ENCODE results near the gene CALM1. TPM values are rescaled to one million over a fixed set of nuclear protein-coding genes. Genes with fewer than 3 reads are reported as not detected.

CALM1 gene
- total RNA-seq, 2 experiments from 2014 or later: 960 to 975 TPM

- H3K9me3 Mint-ChIP-seq: no peaks in the 10 kb centered on the region
- peak overlapping the region; percentile 100 for H3K4me3 Mint-ChIP-seq
- H3K27ac ChIP-seq (ENCODE audit: low read depth in 1 of 2, low read length in 2 of 2): no peak overlapping the region
- peaks cover 64% of the 10 kb centered on the region for H3K36me3 ChIP-seq (ENCODE audit: insufficient read depth, low read length)
- no peaks in the 10 kb centered on the region for H3K27me3 ChIP-seq (ENCODE audit: control insufficient read depth in 1 of 2, insufficient read depth in 2 of 2, low read length in 2 of 2)
- H3K27ac Mint-ChIP-seq: peak overlapping the region; percentile 100
- DNase-seq (no peak), ATAC-seq (ENCODE audit: poor library complexity) (no peak)
- H3K9me3 ChIP-seq (ENCODE audit: control insufficient read depth in 1 of 2, insufficient read depth in 1 of 2, low read length in 2 of 2): no peaks in the 10 kb centered on the region
- peaks cover 90% of the 10 kb centered on the region for H3K36me3 Mint-ChIP-seq (ENCODE audit: low read depth)
- H3K4me1 ChIP-seq (ENCODE audit: insufficient read depth, low read length): peaks cover 52% of the 10 kb centered on the region
- ChIA-PET POLR2A (interaction anchor here (1.4 to 11.9 kb wide), 3 partner anchors 8 to 18 kb away, joined by 3 to 340 read pairs (median 29); no protein-coding TSS in a partner anchor), CTCF (interaction anchor here (0.7 to 4.8 kb wide), 3 partner anchors 19 to 358 kb away, joined by 3 to 66 read pairs (median 32); no protein-coding TSS in a partner anchor)
- peaks cover 84% of the 10 kb centered on the region for H3K4me1 Mint-ChIP-seq (ENCODE audit: low read depth)
- H3K4me3 ChIP-seq (ENCODE audit: low read length): no peak overlapping the region
- H3K27me3 Mint-ChIP-seq: peaks cover 9% of the 10 kb centered on the region
- intact Hi-C loops (cut with DNase I, micrococcal nuclease): loop anchor here in 1 of 2 experiments (5.0 kb wide), 1 partner anchor 34 kb away; no protein-coding TSS in a partner anchor
- TF ChIP-seq CTCF (IDR thresholded peaks at IDR 0.05): no peak
These were observed 4.2 kb downstream of the CALM1 start for GRCh38 chr14:90400904-90401561.

DNA sequence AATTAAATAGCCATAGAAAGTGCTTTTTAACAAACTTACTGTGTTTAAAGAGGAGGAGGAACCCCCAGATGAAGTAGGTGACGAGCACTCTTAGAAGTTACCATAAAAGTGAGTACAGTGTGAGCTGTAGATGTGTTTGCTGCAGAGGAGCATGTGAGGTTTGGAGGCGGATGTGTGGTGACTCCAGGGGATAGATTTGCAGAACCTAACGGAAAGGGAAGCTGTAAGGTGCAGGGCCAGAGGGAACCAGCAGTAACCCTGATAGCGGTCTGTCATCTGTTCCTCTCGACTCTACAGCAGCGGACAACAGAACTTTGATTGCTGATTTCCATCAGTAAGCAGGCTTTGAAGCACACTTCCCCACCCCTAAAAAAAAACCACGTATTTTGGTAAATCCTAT is 5.2 kb downstream of the CALM1 start:
- Mint-ChIP-seq H3K36me3 (ENCODE audit: low read depth) (peaks cover 92% of the 10 kb centered on the region), H3K4me3 (peak overlapping the region; percentile 72), H3K27ac (peak overlapping the region; percentile 100), H3K27me3 (peaks cover 7% of the 10 kb centered on the region), H3K9me3 (no peaks in the 10 kb centered on the region), H3K4me1 (ENCODE audit: low read depth) (peaks cover 85% of the 10 kb centered on the region)
- peaks cover 74% of the 10 kb centered on the region for H3K36me3 ChIP-seq (ENCODE audit: insufficient read depth, low read length)
- H3K27ac ChIP-seq (ENCODE audit: low read depth in 1 of 2, low read length in 2 of 2): no peak overlapping the region
- TF ChIP-seq CTCF (IDR thresholded peaks at IDR 0.05): no peak
- ChIA-PET CTCF (interaction anchor here (4.8 kb wide), 1 partner anchor 33 kb away, joined by 32 read pairs; no protein-coding TSS in a partner anchor), POLR2A (interaction anchor here (11.9 kb wide), 1 partner anchor 19 kb away, joined by 340 read pairs; no protein-coding TSS in a partner anchor)
- no peak overlapping the region for H3K4me3 ChIP-seq (ENCODE audit: low read length)
- ATAC-seq (ENCODE audit: poor library complexity) (no peak), DNase-seq (peak in 1 of 14 experiments; percentile 31)
- H3K4me1 ChIP-seq (ENCODE audit: insufficient read depth, low read length): peaks cover 49% of the 10 kb centered on the region
- no peaks in the 10 kb centered on the region for H3K27me3 ChIP-seq (ENCODE audit: control insufficient read depth in 1 of 2, insufficient read depth in 2 of 2, low read length in 2 of 2)
- no peaks in the 10 kb centered on the region for H3K9me3 ChIP-seq (ENCODE audit: control insufficient read depth in 1 of 2, insufficient read depth in 1 of 2, low read length in 2 of 2)
- intact Hi-C loops (cut with DNase I, micrococcal nuclease): loop anchor here in 1 of 2 experiments (5.0 kb wide), 1 partner anchor 35 kb away; no protein-coding TSS in a partner anchor

DNA sequence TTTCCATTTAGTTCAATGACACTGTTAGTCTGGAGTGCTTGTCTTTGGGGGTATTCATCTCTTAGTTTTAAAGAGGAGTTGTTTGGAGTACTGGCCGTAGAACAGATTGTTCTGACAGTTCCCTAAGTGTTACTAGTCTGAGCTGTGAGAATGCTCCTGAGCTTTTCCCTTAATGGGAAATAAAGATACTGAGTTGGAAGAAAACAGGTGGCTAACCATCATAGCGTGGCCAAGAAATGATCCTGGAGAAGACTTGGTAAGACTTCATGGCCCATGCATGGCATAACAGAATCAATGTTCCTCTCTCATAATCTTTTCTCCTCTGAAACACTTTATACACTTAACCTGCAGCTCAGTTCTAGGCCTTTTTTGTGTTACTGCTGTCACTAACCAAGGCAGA is 6.2 kb downstream of the CALM1 start:
- Mint-ChIP-seq H3K27me3 (peaks cover 4% of the 10 kb centered on the region), H3K4me1 (ENCODE audit: low read depth) (peaks cover 87% of the 10 kb centered on the region), H3K9me3 (no peaks in the 10 kb centered on the region), H3K36me3 (ENCODE audit: low read depth) (peaks cover 97% of the 10 kb centered on the region), H3K27ac (peak overlapping the region; percentile 100), H3K4me3 (peak overlapping the region; percentile 12)
- H3K27ac ChIP-seq (ENCODE audit: low read depth in 1 of 2, low read length in 2 of 2): no peak overlapping the region
- no peaks in the 10 kb centered on the region for H3K9me3 ChIP-seq (ENCODE audit: control insufficient read depth in 1 of 2, insufficient read depth in 1 of 2, low read length in 2 of 2)
- H3K36me3 ChIP-seq (ENCODE audit: insufficient read depth, low read length): peaks cover 78% of the 10 kb centered on the region
- TF ChIP-seq CTCF (IDR thresholded peaks at IDR 0.05): no peak
- intact Hi-C loops (cut with DNase I, micrococcal nuclease): loop anchor here in 1 of 2 experiments (5.0 kb wide), 1 partner anchor 36 kb away; no protein-coding TSS in a partner anchor
- no peaks in the 10 kb centered on the region for H3K27me3 ChIP-seq (ENCODE audit: control insufficient read depth in 1 of 2, insufficient read depth in 2 of 2, low read length in 2 of 2)
- DNase-seq: no peak
- no peak overlapping the region for H3K4me3 ChIP-seq (ENCODE audit: low read length)
- ChIA-PET POLR2A (interaction anchor here (0.7 to 11.9 kb wide), 2 partner anchors 20 to 356 kb away, joined by 3 to 340 read pairs; no protein-coding TSS in a partner anchor), CTCF (interaction anchor here (4.8 kb wide), 1 partner anchor 34 kb away, joined by 32 read pairs; no protein-coding TSS in a partner anchor)
- ATAC-seq (ENCODE audit: poor library complexity): no peak
- H3K4me1 ChIP-seq (ENCODE audit: insufficient read depth, low read length): peaks cover 49% of the 10 kb centered on the region
